Caki2 (cell line): ENCODE data around the gene CACNA1E. TPM values are rescaled to one million over a fixed set of nuclear protein-coding genes. Genes with fewer than 3 reads are reported as not detected.

Source experiments
- DNase-seq: peaks from one replicate; pipeline ENCODE4 v3.0.0-alpha.2; 2015; ENCODE audit warnings: low read depth
- in situ Hi-C: cut with HindIII; loops from 2 replicates; pipeline ENCODE4 v1.10.0; 2016; ENCODE audit warnings: low sequenced_read_pairs, low pct_unique_long_range_greater_than_20kb, mixed read lengths
- total RNA-seq: library from RNA; depleted of rRNA; stranded (reverse); fragments of >200 nt; shearing (Covaris generic); gene quantifications from 2 replicates; pipeline ENCODE4 v1.2.3, GENCODE V29; 2014; ENCODE audit warnings: low replicate concordance

The CACNA1E gene
- total RNA-seq, 1 experiment from 2014 or later, result not detected

- DNase-seq, result no peak
- in situ Hi-C loops, result no loop called here
Measured at GRCh38 chr1:181548497-181548896, 65.2 kb downstream of the CACNA1E start.

GRCh38 chr1:181551249-181551648 is 67.9 kb downstream of the CACNA1E start:
- DNase-seq, result no peak
- in situ Hi-C loops, result no loop called here

- in situ Hi-C loops, result no loop called here
- DNase-seq, result no peak
Measured at GRCh38 chr1:181551754-181552153, 68.4 kb downstream of the CACNA1E start.

- DNase-seq, result no peak
- in situ Hi-C loops, result no loop called here
Measured at GRCh38 chr1:181554465-181554864, 71.1 kb downstream of the CACNA1E start.

- in situ Hi-C loops, result no loop called here
- no peak for DNase-seq
Measured at GRCh38 chr1:181556631-181557030, 73.3 kb downstream of the CACNA1E start.

GRCh38 chr1:181557313-181557712 is 74.0 kb downstream of the CACNA1E start:
- in situ Hi-C loops, result no loop called here
- DNase-seq, result no peak

DNA sequence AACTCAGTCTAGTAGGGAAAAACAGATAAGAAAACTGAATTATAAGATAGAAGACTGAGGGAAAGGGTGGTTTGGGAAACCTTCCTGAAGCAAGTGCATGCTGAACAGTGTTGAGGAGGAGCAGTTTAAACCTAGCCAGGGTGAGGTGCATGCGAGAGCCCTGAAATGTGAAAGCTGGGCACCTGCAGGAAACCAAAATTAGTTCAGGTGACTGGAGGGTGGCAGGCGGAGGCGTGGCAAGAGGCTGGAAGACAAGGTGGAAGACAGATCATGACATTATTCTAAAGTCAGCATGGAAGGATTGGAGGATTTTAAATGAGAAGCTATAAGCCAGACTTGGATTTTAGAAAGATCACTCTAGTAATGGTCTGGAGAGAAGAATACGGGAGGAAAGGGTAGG is 75.1 kb downstream of the CACNA1E start:
- in situ Hi-C loops, result no loop called here

GRCh38 chr1:181559142-181559541 is 75.8 kb downstream of the CACNA1E start:
- DNase-seq, result no peak
- in situ Hi-C loops, result no loop called here

More for the DNA sequence above, 75.1 kb downstream of the CACNA1E start:
- no peak for DNase-seq

DNA sequence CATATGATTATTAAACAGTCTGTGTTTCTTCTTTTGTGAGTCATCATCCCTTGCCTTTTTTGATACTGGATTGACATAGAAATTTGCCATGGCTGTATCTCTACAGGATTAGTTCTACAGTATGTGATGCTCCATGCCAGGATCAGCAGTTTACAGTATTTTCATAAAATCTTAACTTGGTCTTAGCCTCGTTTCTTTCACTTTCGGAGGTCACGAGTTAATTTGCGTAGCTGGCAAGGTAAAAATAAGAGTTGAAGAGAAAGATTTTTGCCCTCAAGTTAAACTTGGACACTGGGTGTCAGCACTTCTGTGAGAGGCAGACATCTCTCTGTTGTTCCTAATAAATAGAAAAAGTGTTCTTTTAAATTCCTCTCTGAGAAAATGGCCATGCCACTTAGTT is 79.1 kb downstream of the CACNA1E start:
- in situ Hi-C loops, result no loop called here

GRCh38 chr1:181568736-181569135 is 85.4 kb downstream of the CACNA1E start:
- in situ Hi-C loops, result no loop called here
- no peak for DNase-seq

More for the DNA sequence above, 79.1 kb downstream of the CACNA1E start:
- DNase-seq, result no peak

- no peak for DNase-seq
- in situ Hi-C loops, result no loop called here
Measured at GRCh38 chr1:181577475-181577874, 94.2 kb downstream of the CACNA1E start.

DNA sequence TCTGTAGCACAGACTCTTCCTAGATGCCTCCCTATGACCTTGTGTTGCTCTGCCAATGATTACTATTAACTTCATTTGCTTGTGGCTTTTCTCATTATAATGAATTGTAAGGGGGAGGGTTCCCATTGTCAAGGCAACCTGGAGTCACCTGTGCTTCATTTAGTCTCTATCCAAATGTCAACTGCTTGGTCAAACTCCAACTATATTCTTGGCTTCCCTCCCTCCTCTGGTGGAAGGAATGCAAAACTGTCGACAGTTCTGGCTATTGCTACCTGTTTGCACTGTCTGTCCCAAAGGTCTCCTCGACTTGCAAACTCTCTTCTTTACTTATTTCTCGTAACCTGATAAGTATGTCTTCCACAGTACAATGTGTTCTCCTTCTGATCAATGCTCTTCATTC is 100.3 kb downstream of the CACNA1E start:
- no peak for DNase-seq
- in situ Hi-C loops, result no loop called here

- in situ Hi-C loops, result no loop called here
- no peak for DNase-seq
Measured at GRCh38 chr1:181587870-181588438, 104.6 kb downstream of the CACNA1E start.

DNA sequence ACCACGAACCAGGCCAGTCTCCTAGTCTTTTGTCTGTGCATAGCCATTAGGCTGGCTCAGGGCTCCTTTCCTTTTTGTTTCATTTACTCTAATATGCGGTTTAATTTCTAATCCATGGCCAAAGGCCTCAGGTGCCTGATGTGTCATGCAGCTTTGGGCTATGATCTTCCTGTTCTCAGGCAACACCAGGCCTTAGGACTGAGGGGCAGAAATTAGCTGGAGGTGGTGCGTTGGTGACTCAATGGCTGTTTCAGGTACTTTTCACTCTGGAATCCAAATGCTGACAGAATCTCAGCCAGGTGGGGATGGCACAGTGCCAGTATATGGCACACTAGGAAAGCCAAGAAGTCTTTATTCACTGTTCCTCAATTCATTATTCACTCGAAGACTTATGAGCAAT is 105.3 kb downstream of the CACNA1E start:
- DNase-seq, result no peak
- in situ Hi-C loops, result no loop called here

GRCh38 chr1:181592255-181592859 is 109.0 kb downstream of the CACNA1E start:
- in situ Hi-C loops, result no loop called here

DNA sequence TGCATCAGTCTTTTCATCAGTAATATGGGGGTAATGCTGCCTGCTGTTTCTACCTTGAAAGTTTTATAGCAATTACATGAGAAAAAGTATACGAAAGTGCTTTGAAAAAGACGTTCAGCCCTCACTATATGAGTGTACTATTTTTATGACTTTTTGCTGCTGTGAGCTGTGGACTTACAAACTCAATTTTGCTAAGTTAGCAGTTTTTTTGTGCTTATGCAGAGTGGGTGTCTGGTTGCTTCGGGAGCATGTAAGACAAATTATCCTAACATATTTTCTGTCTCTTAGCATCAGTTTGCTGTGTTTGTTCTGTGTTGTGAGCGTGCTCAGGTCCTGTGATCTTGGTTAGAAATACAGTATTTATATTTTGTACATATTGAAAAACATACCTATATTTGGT is 109.7 kb downstream of the CACNA1E start:
- in situ Hi-C loops, result no loop called here
- DNase-seq, result no peak

More at GRCh38 chr1:181592255-181592859, 109.0 kb downstream of the CACNA1E start:
- DNase-seq, result no peak

- in situ Hi-C loops, result no loop called here
- DNase-seq, result no peak
Measured at GRCh38 chr1:181594553-181594952, 111.2 kb downstream of the CACNA1E start.

DNA sequence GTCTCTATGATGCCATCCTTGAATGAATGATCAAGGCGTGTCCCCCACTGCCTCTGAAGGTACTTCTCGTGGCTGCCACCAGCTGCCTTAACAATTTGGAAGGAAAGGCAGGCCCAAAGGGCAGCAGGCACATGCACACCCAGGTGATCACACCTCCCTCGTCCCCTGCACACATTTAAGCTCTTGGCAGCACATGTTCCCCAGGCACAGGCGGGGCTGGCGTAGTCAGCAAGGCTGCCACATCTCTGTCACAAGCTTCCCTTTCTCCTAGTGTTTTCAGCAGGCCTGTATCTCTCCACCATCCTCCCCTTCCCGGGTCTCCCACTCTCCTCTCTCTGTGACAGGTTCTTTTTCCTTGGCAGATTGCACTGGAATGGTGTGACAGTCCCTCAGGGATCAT is 111.9 kb downstream of the CACNA1E start:
- DNase-seq, result no peak
- in situ Hi-C loops, result no loop called here

- in situ Hi-C loops, result no loop called here
- no peak for DNase-seq
Measured at GRCh38 chr1:181601186-181601950, 118.1 kb downstream of the CACNA1E start.
